GM21528 (cell line): Measurements from ENCODE around the gene HOXD8.

Experiments used
- ATAC-seq: cut with Tn5 transposase; IDR thresholded peaks from one replicate; pipeline ENCODE4 v1.9.1; 2021; ENCODE audit warnings: mild to moderate bottlenecking, moderate library complexity; ENCODE audit not compliant: unreplicated experiment, low FRiP score

The HOXD8 gene

GRCh38 chr2:176101842-176102241, 27.7 kb upstream of the HOXD8 start:
- no peak for ATAC-seq

- no peak for ATAC-seq
These were observed 27.1 kb upstream of the HOXD8 start for GRCh38 chr2:176102309-176102866.

DNA sequence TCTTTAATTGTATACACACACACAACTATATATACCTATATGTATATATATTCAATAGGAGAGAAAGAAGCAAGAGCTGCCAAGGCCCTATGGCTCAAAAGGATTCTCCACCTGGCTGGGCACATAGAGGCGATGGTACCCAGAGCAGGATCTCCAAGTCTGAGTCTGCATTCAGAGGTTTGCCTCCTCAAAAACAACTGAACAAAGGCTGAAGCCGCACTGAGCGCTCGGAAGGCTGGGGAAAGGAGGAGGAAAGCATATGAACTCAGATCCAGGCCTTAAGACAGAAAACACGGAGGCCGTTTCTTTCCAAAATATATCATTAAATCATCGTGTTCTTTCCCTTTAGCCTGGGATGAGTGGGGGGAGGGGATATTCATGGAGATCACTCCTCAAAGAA, 26.3 kb upstream of the HOXD8 start:
- ATAC-seq: no peak

GRCh38 chr2:176103742-176104315, 25.7 kb upstream of the HOXD8 start:
- ATAC-seq: no peak

GRCh38 chr2:176104316-176105077, 25.0 kb upstream of the HOXD8 start:
- ATAC-seq: no peak

DNA sequence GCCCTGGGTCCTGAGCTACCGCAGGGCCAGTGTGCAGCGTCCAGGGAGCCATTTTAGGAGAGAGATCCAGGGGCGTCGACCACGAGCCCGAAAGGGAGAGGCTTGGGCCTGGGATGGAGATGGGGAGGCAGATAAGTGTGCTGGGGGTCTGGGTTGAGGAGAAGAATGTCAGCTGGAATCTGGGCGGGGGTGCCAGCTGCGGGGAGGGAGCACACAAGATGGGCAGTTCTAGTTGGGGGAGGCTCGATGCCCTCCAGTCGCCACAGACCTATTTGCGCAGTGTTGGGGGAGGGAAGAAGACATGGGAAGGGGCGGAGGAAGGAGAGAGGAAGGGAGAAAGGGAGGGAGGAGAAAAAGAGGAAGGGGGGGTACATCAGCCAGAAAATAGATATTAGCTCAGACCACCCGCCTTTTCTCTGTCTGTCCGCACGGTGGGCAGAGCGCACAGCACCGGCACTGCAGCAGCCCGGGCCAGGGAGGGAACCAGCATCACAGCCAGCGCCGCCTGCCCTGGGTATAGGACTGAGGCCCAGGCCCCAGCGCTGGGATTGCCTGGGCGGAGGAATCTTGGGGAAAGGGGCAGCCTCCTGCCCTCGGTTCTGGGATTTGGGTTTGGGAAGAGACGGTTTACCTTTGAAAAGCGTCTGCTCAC, 24.3 kb upstream of the HOXD8 start:
- ATAC-seq: no peak

DNA sequence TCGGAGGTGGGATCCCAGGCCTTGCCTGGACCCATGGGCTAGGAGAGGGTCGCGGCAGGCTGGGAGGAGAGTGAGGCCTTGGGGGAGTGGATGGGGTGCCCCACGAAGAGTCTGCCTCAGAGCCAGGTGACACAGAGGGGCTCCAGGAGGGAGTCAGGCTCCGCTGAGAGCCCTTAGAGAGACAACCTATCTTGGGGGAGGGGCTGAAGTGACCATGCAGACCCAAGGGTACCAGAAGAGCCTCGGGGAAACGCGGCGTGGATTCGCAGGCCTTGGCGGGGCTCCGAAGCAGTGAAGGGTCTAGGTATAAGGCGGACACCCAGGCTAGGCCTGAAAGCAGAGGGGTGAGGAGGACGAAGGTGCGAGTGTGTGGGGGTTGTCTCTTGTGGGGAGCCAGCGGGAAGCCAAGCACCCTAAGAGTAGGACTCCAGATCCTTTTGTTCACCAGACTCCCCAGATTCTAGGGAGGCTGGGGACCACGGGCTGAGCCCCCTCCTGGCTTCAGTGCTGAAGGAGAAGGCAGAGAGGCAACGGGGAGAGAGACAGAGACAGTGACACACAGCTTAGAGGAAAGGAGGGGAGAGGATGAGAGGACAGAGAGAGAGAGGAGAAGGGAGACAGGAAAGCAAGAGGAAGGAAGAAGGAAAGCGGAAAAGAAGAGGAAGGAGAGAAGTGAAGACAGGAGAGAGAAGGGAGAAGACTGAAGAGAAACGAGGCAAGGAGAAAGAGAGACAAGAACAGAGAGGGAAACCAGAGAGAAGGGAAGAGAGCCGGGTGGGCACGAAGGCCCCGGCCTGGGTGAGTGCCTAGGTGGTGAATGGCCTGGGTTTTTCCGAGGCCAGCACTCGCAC, 23.6 kb upstream of the HOXD8 start:
- ATAC-seq: no peak

- ATAC-seq: no peak
These were observed 22.6 kb upstream of the HOXD8 start, which contains the start of gene HOXD11 for GRCh38 chr2:176106581-176107539. Gene HOXD11, plus strand, starts transcription at chr2:176107280. Its CDS starts 76 bp downstream, at chr2:176107356.

DNA sequence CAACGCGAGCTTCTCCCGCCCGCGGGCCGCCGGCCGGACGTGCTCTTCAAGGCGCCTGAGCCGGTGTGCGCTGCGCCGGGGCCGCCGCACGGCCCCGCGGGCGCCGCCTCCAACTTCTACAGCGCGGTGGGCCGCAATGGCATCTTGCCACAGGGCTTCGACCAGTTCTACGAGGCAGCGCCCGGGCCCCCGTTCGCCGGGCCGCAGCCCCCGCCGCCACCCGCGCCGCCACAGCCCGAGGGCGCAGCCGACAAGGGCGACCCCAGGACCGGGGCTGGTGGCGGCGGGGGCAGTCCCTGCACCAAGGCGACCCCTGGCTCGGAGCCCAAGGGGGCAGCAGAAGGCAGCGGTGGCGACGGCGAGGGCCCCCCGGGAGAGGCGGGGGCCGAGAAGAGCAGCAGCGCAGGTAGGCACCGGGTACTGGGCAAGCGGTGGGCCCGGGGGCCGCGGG, 21.7 kb upstream of the HOXD8 start:
- ATAC-seq: no peak

DNA sequence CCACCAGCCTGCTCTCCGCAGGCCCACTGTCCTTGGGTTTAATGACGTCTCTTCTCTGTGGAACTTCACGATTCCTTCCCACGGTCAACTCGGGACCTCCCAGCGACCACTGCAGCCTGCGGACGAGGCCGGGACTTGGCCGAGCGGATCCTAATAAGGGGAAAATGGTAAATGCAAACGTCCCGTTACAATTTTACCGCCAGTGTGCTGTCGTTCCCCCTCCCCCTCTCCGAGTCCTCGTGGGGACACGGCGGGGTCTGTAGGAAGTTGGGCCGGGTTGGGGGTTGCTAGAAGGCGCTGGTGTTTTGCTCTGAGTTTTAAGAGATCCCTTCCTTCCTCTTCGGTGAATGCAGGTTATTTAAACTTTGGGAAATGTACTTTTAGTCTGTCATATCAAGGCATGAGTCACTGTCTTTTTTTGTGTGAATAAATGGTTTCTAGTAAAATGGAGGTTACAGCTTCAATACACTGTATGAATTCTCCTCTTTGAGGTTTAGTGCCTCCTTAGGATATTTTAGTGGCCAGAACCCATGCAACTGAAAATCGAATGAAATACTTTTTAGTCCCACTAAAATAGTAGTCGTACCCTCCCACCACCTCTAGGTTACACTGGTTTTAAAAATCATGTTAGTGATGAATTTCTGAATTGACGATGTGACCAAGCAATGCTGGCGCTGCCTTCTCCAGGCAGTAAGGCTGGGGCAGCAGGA, 20.2 kb upstream of the HOXD8 start:
- ATAC-seq: no peak

DNA sequence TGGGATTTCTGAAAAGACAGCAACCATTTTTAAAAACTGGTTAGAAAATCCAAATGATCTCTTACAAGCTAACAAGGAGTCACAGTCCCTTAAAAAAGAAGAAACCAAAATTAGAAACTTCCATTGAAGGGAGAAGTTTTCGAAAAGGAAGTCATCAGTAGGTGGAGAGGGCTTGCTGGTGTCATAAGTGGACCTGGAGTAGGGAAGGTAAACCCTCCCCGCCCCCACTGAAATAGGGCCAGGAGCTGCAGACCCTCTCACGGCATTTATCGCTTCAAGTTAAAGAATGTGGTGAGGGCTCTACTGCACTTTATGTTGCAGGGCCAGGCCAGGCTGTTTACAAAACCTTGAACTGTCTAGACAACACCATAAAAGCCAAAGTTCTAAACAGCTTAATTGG, 19.6 kb upstream of the HOXD8 start:
- no peak for ATAC-seq

- ATAC-seq: no peak
These were observed 18.8 kb upstream of the HOXD8 start for GRCh38 chr2:176110415-176111308.

DNA sequence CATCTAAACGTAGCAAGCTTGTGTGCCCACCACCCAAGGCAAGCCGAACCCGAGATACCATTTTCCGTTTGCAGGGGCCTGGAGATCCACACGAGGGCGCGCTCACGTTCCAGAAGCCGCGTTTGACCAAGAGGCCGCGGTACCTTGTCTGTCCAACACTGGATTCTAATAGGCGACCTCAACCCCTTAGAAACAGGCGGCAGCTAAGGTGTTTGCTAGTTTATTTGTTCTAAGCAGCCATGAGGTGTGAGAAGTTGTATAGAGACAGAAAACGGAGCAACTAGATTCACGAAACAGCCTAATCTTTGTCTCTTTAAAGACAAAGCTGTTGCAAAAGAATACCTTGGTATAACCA, 18.2 kb upstream of the HOXD8 start:
- no peak for ATAC-seq

GRCh38 chr2:176111846-176112374, 17.6 kb upstream of the HOXD8 start:
- no peak for ATAC-seq

GRCh38 chr2:176112375-176113302, 16.9 kb upstream of the HOXD8 start:
- ATAC-seq: no peak

DNA sequence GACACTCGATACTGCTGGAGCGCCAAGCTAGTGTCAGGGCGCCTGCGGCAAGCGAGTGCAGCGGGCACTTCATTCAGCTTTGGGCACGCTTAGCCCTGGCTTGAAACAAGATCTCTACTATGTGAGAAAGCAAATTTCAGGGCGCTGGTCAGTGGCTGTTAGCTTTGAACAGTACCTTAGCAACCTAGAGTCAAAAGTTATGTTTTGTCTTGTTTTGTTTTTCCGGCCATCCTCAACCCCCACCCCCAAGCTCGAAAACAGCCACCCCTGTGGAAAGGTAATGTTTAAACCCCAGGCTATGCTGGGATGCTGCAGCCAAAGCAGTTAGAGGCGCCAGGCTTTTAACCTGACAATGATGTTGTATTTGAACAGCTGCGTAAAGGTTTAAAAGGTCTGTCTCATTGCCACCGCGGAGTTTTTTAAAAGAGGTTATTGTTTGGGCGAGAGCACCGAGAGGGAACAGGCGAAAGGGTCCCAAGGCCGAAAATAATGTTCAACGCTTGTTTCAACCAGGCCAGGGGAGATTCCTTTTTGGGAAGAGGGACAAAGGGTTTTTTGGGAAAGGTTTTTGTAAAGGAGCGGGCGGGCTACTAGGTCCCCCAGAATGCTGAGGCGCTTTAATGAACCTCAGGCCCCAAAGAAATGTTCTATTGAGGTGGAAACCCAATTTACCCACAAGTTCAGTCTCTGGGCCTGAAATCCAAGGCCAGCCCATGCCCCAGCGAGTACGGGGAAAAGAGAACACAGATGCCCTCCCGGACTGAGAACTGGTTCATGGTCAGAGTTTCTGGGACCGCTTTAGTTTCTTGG, 15.2 kb upstream of the HOXD8 start:
- no peak for ATAC-seq
